PC-3 (cell line): ENCODE results near the gene PLIN3. TPM values are rescaled to one million over a fixed set of nuclear protein-coding genes. Genes with fewer than 3 reads are reported as not detected.

ENCODE experiments used
- ATAC-seq: fragments of 200-7000 bp; cut with Tn5 transposase; 2 replicates; pipeline ENCODE4 v1.9.1; 2020; ENCODE audit warnings: mild to moderate bottlenecking, moderate library complexity
- BruUV-seq: library from RNA; stranded (reverse); fragments of 400-500 nt; replicated peaks from 2 replicates; lab custom pipeline; 2021; lab: Mats Ljungman, UMichigan
- CTCF ChIA-PET: fragments of 300-600 bp; sonication (Branson Sonifier 250); formaldehyde crosslinking; loops from one replicate; lab custom pipeline; 2022; ENCODE audit warnings: antibody characterized with exemption; lab: Charles Lee
- POLR2A ChIA-PET: fragments of 300-600 bp; sonication (Branson Sonifier 250); formaldehyde crosslinking; loops from one replicate; lab custom pipeline; 2022; ENCODE audit warnings: antibody characterized with exemption; ENCODE audit not compliant: unreplicated experiment; lab: Charles Lee
- DNase-seq: peaks from one replicate; pipeline ENCODE4 v3.0.0-alpha.2; 2015
- H2AFZ ChIP-seq: fragments of 300-600 bp; sonication (generic); 2 replicates; pipeline ENCODE4 v1.6.0; 2016; ENCODE audit warnings: antibody characterized with exemption, low read length
- H3F3A ChIP-seq: fragments of 300-600 bp; sonication (generic); one replicate; pipeline ENCODE4 v1.6.0; 2017; ENCODE audit warnings: antibody characterized with exemption, low read length, control low read depth, mild to moderate bottlenecking; ENCODE audit not compliant: unreplicated experiment
- H3K27ac ChIP-seq: fragments of 300-600 bp; sonication (generic); 2 replicates; pipeline ENCODE4 v1.5.1; 2016; ENCODE audit warnings: mild to moderate bottlenecking, low read length
- H3K27me3 ChIP-seq: fragments of 300-600 bp; sonication (generic); 2 replicates; pipeline ENCODE4 v1.6.1; 2016; ENCODE audit warnings: low read length, mixed read lengths
- H3K36me3 ChIP-seq: fragments of 300-600 bp; sonication (generic); 2 replicates; pipeline ENCODE4 v1.6.1; 2016; ENCODE audit warnings: low read depth, mixed run types, low read length, mixed read lengths
- H3K4me1 ChIP-seq: fragments of 300-600 bp; sonication (generic); 2 replicates; pipeline ENCODE4 v1.5.1; 2016; ENCODE audit warnings: low read length; ENCODE audit not compliant: insufficient read depth
- H3K4me2 ChIP-seq: fragments of 300-600 bp; sonication (generic); 2 replicates; pipeline ENCODE4 v1.6.0; 2016; ENCODE audit warnings: low read length
- H3K4me3 ChIP-seq: fragments of 300-600 bp; sonication (generic); 2 replicates; pipeline ENCODE4 v1.5.1; 2016; ENCODE audit warnings: mild to moderate bottlenecking, low read length, mixed read lengths
- H3K79me2 ChIP-seq: fragments of 300-600 bp; sonication (generic); 2 replicates; pipeline ENCODE4 v1.6.1; 2017; ENCODE audit warnings: low read length, mixed read lengths
- H3K9ac ChIP-seq: fragments of 300-600 bp; sonication (generic); 2 replicates; pipeline ENCODE4 v1.6.0; 2016; ENCODE audit warnings: mild to moderate bottlenecking, low read length
- H3K9me2 ChIP-seq: fragments of 300-600 bp; sonication (generic); replicated peaks from 2 replicates; pipeline ENCODE4 v1.6.1; 2016; ENCODE audit warnings: mixed run types, low read length, mixed read lengths
- H3K9me3 ChIP-seq: fragments of 300-600 bp; sonication (generic); 2 replicates; pipeline ENCODE4 v1.6.1; 2016; ENCODE audit warnings: low read length, mixed read lengths
- H4K20me1 ChIP-seq: fragments of 300-600 bp; sonication (generic); 2 replicates; pipeline ENCODE4 v1.6.1; 2016; ENCODE audit warnings: low read length, mixed read lengths
- EZH2 ChIP-seq: fragments of 300-600 bp; sonication (generic); IDR thresholded peaks from one replicate; pipeline ENCODE4 v1.6.1; 2017; ENCODE audit warnings: antibody characterized with exemption, mild to moderate bottlenecking, low read length; ENCODE audit not compliant: unreplicated experiment
- EZH2phosphoT487 ChIP-seq: fragments of 300-600 bp; sonication (generic); IDR thresholded peaks from 2 replicates; pipeline ENCODE4 v1.6.1; 2018; ENCODE audit warnings: mild to moderate bottlenecking, antibody characterized with exemption, low read length, borderline replicate concordance
- intact Hi-C: fragments of 100-400 bp; cut with micrococcal nuclease; formaldehyde crosslinking; loops from 2 replicates; pipeline ENCODE4 v1.9.0; 2023
- total RNA-seq: library from RNA; depleted of rRNA; stranded (reverse); fragments of >200 nt; gene quantifications from 2 replicates; pipeline ENCODE4 v1.2.3, GENCODE V29; 2014
- TF ChIP-seq, protein P1 (sequence below): fragments of 300-600 bp; sonication (generic); conservative IDR thresholded peaks from 2 replicates; pipeline ENCODE4 v1.5.1; 2017; ENCODE audit warnings: antibody characterized with exemption, low read depth, mild to moderate bottlenecking, low read length

Gene PLIN3
- total RNA-seq, 1 experiment from 2014 or later, result 136 TPM

GRCh38 chr19:4821265-4821664 lies 46.2 kb downstream of the PLIN3 start:
- Histone ChIP-seq H3K36me3 (peaks cover 23% of the 10 kb centered on the region), H3K4me3 (no peak overlapping the region), H4K20me1 (no peaks in the 10 kb centered on the region), H3F3A (no peaks in the 10 kb centered on the region), H3K79me2 (peaks cover 22% of the 10 kb centered on the region), H3K9ac (no peak overlapping the region), H3K9me2 (no peaks in the 10 kb centered on the region), H3K4me2 (no peak overlapping the region), H3K27ac (no peak overlapping the region), H3K4me1 (no peaks in the 10 kb centered on the region), H3K9me3 (no peaks in the 10 kb centered on the region), H3K27me3 (no peaks in the 10 kb centered on the region), H2AFZ (no peak overlapping the region)
- no peak for DNase-seq
- CTCF ChIA-PET, result no interaction called here
- no TSS peak for BruUV-seq
- ATAC-seq, result no peak
- POLR2A ChIA-PET, result interaction anchor here (0.6 kb wide), 1 partner anchor 28 kb away, joined by 4 read pairs; no protein-coding TSS in a partner anchor
- intact Hi-C loops, result no loop called here
- TF ChIP-seq, protein P1, sequence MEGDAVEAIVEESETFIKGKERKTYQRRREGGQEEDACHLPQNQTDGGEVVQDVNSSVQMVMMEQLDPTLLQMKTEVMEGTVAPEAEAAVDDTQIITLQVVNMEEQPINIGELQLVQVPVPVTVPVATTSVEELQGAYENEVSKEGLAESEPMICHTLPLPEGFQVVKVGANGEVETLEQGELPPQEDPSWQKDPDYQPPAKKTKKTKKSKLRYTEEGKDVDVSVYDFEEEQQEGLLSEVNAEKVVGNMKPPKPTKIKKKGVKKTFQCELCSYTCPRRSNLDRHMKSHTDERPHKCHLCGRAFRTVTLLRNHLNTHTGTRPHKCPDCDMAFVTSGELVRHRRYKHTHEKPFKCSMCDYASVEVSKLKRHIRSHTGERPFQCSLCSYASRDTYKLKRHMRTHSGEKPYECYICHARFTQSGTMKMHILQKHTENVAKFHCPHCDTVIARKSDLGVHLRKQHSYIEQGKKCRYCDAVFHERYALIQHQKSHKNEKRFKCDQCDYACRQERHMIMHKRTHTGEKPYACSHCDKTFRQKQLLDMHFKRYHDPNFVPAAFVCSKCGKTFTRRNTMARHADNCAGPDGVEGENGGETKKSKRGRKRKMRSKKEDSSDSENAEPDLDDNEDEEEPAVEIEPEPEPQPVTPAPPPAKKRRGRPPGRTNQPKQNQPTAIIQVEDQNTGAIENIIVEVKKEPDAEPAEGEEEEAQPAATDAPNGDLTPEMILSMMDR, result no peak
- no peak for TF ChIP-seq EZH2phosphoT487

DNA sequence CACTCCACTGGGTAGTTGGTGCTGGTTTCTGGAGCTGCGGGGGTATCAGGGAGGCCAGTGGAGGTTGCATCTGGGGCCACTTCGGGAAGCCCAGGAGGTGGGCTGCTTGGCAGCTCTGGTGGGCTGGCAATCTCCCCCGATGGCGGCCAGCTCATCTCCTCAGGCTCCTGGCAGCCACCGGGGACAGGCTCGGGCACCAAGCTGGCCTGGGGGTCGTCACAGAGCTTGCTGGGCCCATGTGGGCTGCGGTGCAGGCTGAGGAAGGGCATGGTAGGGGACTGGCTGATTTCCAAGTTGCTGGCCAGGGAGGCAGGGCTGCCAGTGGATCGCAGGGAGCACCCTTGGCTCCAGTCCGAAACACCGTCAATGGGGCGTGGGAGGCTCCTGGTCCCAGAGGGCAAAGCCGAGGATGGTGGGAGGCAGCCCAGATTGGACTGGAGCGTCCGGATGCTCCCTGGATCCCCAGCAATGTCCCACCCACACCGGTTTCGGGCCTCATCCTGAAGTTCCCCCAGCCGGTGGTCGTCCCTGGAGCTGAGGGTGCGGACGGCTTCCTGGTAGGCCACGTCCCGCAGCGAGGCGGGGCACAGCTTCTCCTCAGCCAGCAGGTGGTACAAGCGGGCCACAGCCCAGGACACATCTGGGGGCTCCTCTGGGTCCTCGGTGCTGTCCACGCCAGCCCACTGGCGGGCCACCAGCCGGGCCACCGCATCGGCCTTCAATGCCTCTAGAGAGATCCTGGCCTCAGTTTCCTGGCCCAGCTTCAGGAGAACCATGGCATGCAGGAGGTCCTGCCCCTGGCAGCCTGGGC lies 49.8 kb downstream of the PLIN3 start:
- Histone ChIP-seq H3K27ac (no peak overlapping the region), H3K79me2 (peaks cover 5% of the 10 kb centered on the region), H2AFZ (no peak overlapping the region), H3K27me3 (no peaks in the 10 kb centered on the region), H3K36me3 (peaks cover 27% of the 10 kb centered on the region), H3F3A (no peaks in the 10 kb centered on the region), H3K9me2 (no peaks in the 10 kb centered on the region), H3K9ac (no peak overlapping the region), H3K4me1 (peaks cover 7% of the 10 kb centered on the region), H4K20me1 (no peaks in the 10 kb centered on the region), H3K9me3 (no peaks in the 10 kb centered on the region), H3K4me3 (no peak overlapping the region), H3K4me2 (no peak overlapping the region)
- CTCF ChIA-PET, result no interaction called here
- no peak for DNase-seq
- POLR2A ChIA-PET, result no interaction called here
- TF ChIP-seq, protein P1, result no peak
- TF ChIP-seq EZH2, result no peak
- TF ChIP-seq EZH2phosphoT487, result no peak
- BruUV-seq, result no TSS peak
- intact Hi-C loops, result no loop called here
- ATAC-seq, result no peak

DNA sequence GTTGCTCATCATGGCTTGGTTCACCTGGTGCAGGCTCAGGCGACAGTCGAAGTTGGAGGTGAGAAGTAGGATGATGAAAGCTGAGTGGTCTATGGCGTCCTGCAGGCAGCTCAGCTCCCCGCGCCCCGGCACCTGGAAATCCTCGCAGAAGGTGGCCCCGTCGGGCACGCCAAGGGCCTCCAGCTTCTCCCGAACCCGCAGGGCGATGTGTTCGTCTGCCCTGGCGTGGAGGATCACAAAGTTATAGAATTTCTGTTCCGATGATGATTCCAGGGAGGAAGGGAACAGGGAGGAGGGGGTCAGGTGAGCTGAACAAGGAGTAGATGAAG lies 50.6 kb downstream of the PLIN3 start:
- H3F3A ChIP-seq, result peaks cover 3% of the 10 kb centered on the region
- no peaks in the 10 kb centered on the region for H3K79me2 ChIP-seq
- no peak overlapping the region for H3K9ac ChIP-seq
- H3K4me3 ChIP-seq, result no peak overlapping the region
- peaks cover 27% of the 10 kb centered on the region for H3K36me3 ChIP-seq
- no peak overlapping the region for H3K4me2 ChIP-seq
- H3K4me1 ChIP-seq, result peaks cover 15% of the 10 kb centered on the region
- H4K20me1 ChIP-seq, result no peaks in the 10 kb centered on the region
- intact Hi-C loops, result no loop called here
- ChIA-PET POLR2A (interaction anchor here (0.6 kb wide), 1 partner anchor 17 kb away, joined by 11 read pairs; no protein-coding TSS in a partner anchor), CTCF (no interaction called here)
- no peaks in the 10 kb centered on the region for H3K9me3 ChIP-seq
- ATAC-seq (no peak), DNase-seq (no peak)
- no peaks in the 10 kb centered on the region for H3K9me2 ChIP-seq
- H2AFZ ChIP-seq, result no peak overlapping the region
- H3K27me3 ChIP-seq, result no peaks in the 10 kb centered on the region
- H3K27ac ChIP-seq, result no peak overlapping the region
- TSS peak; percentile 27 for BruUV-seq
- TF ChIP-seq, protein P1, result no peak
- TF ChIP-seq EZH2phosphoT487, result no peak
- TF ChIP-seq EZH2, result no peak
